Measurements from ENCODE around the gene XPO6.

DNA sequence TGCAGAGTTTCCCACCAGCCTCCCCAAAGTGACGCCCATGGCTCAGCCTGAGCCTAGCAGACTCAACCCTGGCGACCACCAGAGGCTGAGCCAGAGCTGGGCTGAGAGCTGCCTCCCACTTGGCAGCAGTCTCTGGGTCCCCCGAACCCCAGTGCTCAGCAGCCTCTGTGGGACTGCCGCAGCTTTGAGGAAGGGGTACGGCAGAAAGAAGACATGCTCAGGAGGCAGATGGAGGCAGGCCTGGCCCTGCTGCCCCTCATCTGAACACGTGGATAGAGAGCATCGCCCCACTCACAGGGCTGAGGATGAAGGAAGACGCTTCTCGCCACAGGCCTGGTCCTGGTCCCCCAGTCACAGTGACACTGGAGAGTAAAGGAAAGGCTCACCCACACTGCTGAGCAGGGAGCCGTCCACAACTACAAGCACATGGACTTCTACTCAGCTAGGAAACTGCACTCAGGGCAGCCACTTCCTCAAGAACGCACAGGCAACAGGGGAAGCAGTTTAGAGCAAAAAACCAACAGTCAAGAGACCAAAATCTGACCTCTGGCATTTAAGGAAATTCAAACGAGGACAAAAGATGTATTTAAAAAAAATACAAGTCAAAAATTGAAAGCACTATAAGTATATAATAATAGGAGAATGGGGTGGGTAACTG, 103.0 kb downstream of the XPO6 start:
- TF ChIP-seq, protein P1, sequence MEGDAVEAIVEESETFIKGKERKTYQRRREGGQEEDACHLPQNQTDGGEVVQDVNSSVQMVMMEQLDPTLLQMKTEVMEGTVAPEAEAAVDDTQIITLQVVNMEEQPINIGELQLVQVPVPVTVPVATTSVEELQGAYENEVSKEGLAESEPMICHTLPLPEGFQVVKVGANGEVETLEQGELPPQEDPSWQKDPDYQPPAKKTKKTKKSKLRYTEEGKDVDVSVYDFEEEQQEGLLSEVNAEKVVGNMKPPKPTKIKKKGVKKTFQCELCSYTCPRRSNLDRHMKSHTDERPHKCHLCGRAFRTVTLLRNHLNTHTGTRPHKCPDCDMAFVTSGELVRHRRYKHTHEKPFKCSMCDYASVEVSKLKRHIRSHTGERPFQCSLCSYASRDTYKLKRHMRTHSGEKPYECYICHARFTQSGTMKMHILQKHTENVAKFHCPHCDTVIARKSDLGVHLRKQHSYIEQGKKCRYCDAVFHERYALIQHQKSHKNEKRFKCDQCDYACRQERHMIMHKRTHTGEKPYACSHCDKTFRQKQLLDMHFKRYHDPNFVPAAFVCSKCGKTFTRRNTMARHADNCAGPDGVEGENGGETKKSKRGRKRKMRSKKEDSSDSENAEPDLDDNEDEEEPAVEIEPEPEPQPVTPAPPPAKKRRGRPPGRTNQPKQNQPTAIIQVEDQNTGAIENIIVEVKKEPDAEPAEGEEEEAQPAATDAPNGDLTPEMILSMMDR (IDR thresholded peaks at IDR 0.05), result no peak
- no peak for TF ChIP-seq POLR2A (IDR thresholded peaks at IDR 0.05)

All from testis (tissue), 2 donors.